GM12891 (cell line): Measurements from ENCODE around the gene TREH.

Experiments
- POLR2A ChIP-seq: IDR thresholded peaks from 2 replicates; pipeline ENCODE4 v1.6.1; 2011; ENCODE audit warnings: low read depth, low read length, control low read depth
- POLR2AphosphoS5 ChIP-seq: IDR thresholded peaks from 2 replicates; pipeline ENCODE4 v1.6.1; 2011; ENCODE audit warnings: low read depth, low read length, control low read depth
- SPI1 ChIP-seq: IDR thresholded peaks from 2 replicates; pipeline ENCODE4 v1.6.1; 2011; ENCODE audit warnings: low read depth, low read length, control low read depth
- TAF1 ChIP-seq: IDR thresholded peaks from 2 replicates; pipeline ENCODE4 v1.6.1; 2011; ENCODE audit warnings: low read depth, low read length, control low read depth

- TF ChIP-seq TAF1, result no peak
- no peak for TF ChIP-seq POLR2A
- TF ChIP-seq SPI1, result no peak
- TF ChIP-seq POLR2AphosphoS5, result no peak
Observed at GRCh38 chr11:118615976-118616371, 63.5 kb downstream of the TREH start.
